NCI-H128 (cell line): ENCODE data around the gene PRR15L.

Experiments
- DNase-seq: peaks from one replicate; lab custom pipeline; 2025; ENCODE audit not compliant: unreplicated experiment; lab: John Stamatoyannopoulos, UW

Gene PRR15L

GRCh38 chr17:47907932-47908562 lies 49.6 kb downstream of the PRR15L start:
- no peak for DNase-seq

- DNase-seq: no peak
Measured at GRCh38 chr17:47906443-47906842, 51.2 kb downstream of the PRR15L start.

DNA sequence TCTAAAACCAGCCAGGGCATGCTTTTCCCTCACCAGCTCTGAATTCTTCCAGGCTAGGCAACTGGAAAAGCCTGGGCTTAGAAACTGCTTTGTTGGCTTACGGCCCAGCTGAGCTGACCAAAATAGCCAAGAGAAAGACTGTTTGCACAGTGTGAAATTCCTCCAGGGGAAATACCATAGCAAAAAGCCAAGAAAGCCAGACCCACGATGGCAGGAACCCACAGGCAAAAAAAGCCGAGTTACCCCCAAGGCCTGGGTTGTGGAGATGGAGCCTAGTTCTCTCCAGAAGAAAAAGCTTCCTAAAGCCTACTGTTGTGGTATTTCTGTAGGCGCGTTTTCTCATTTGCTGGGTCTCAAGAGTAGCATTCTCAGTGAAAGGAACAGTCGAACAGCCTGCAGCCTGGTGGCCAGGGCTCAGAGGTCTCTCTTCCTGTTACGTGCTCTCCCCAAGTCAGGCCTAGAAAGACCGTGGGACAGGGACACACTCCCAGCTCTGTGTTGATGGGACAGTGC lies 52.4 kb downstream of the PRR15L start:
- DNase-seq: no peak

GRCh38 chr17:47902039-47902744 lies 55.5 kb downstream of the PRR15L start:
- no peak for DNase-seq
